ENCODE results near the gene CALD1.

CALD1 gene

GRCh38 chr7:134931487-134931886, 152.1 kb downstream of the CALD1 start:
- TF ChIP-seq CTCF (IDR thresholded peaks at IDR 0.05; ENCODE audit: low read depth, low read length): no peak
- no peak overlapping the region for H3K4me3 ChIP-seq (ENCODE audit: low read depth, low read length)

GRCh38 chr7:134932707-134933370, 153.4 kb downstream of the CALD1 start:
- no peak overlapping the region for H3K4me3 ChIP-seq (ENCODE audit: low read depth, low read length)
- TF ChIP-seq CTCF (IDR thresholded peaks at IDR 0.05; ENCODE audit: low read depth, low read length): no peak

- TF ChIP-seq CTCF (IDR thresholded peaks at IDR 0.05; ENCODE audit: low read depth, low read length): no peak
- no peak overlapping the region for H3K4me3 ChIP-seq (ENCODE audit: low read depth, low read length)
Measured at GRCh38 chr7:134933460-134934068, 154.1 kb downstream of the CALD1 start.

- TF ChIP-seq CTCF (IDR thresholded peaks at IDR 0.05; ENCODE audit: low read depth, low read length): no peak
- no peak overlapping the region for H3K4me3 ChIP-seq (ENCODE audit: low read depth, low read length)
Measured at GRCh38 chr7:134935701-134936100, 156.3 kb downstream of the CALD1 start.

GRCh38 chr7:134936893-134937510, 157.6 kb downstream of the CALD1 start:
- TF ChIP-seq CTCF (IDR thresholded peaks at IDR 0.05; ENCODE audit: low read depth, low read length): no peak
- H3K4me3 ChIP-seq (ENCODE audit: low read depth, low read length): no peak overlapping the region

- H3K4me3 ChIP-seq (ENCODE audit: low read depth, low read length): no peak overlapping the region
- no peak for TF ChIP-seq CTCF (IDR thresholded peaks at IDR 0.05; ENCODE audit: low read depth, low read length)
Measured at GRCh38 chr7:134938141-134938540, 158.7 kb downstream of the CALD1 start.

- no peak overlapping the region for H3K4me3 ChIP-seq (ENCODE audit: low read depth, low read length)
- no peak for TF ChIP-seq CTCF (IDR thresholded peaks at IDR 0.05; ENCODE audit: low read depth, low read length)
Measured at GRCh38 chr7:134939136-134939535, 159.7 kb downstream of the CALD1 start.
